Mammary epithelial cell (primary cell): ENCODE results near the gene TECPR2.

Experiments
- CTCF ChIP-seq, 2 donors: IDR thresholded peaks in 1 of 2; conservative IDR thresholded peaks in 1 of 2; 2 replicates each; pipeline ENCODE4 v1.5.1; 2011 to 2012; ENCODE audit warnings: inconsistent platforms in 2 of 2, low read length in 2 of 2, mild to moderate bottlenecking in 2 of 2, control low read depth in 1 of 2, low read depth in 1 of 2; ENCODE audit not compliant: insufficient read depth in 1 of 2; ENCODE audit errors: extremely low read depth in 1 of 2
- EZH2 ChIP-seq: IDR thresholded peaks from 2 replicates; pipeline ENCODE4 v1.6.1; 2012; ENCODE audit warnings: low read length, inconsistent platforms, borderline replicate concordance

GRCh38 chr14:102326583-102326982 lies 36.2 kb upstream of the TECPR2 start:
- TF ChIP-seq CTCF (conservative IDR thresholded peaks at IDR 0.05 in 1 of 2, IDR thresholded peaks at IDR 0.05 in 1 of 2; ENCODE audit: extremely low read depth in 1 of 2, insufficient read depth in 1 of 2, low read depth in 1 of 2, low read length in 2 of 2): no peak
- no peak for TF ChIP-seq EZH2
